Kidney tubule cell (primary cell): ENCODE measurements around the gene KCNG2.
A peak's percentile ranks its signal among the peaks of the same experiment; 100 is the strongest.
"Not testable (repeated sequence)": the region's sequence is repeated elsewhere in the genome, so short reads cannot be mapped to it uniquely, and the experiment has no call there.

Source experiments
- DNase-seq: peaks from one replicate; pipeline ENCODE4 v3.0.0-alpha.2; 2018; ENCODE audit warnings: low spot score

KCNG2 gene

DNA sequence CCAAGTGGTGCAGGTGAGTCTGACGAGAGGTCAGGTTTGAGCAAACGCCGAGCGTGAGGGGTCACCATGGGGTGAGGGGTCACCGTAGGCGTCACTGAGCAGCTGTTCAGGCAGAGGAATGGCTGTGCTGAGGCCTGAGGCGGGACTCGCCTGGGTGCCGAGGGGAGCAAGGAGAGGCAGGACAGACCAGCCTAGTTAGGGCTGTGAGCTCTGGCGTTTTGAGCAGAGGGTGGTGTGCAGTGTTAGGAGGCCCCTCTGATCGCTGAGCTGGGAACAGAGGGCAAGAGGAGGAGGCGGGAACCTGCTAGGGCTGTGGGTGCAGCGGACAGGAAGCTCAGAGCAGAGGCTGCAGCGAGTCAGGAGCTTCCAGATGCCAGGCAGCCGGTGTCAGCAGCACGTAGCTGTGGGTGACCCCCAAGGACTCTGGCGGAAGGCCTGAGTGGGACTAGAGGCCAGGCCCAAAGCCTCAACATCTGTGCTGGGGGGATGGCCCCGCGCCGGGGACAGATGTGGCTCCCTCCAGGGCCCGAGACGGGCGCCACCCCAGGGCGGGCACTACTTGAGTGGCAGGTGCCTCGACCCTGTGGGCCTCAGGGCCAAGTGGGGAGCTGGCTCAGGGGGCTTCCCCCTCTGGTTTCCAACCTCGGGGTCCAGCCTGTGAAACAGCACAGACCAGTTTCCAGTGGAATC, 55.7 kb downstream of the KCNG2 start:
- no peak for DNase-seq

DNA sequence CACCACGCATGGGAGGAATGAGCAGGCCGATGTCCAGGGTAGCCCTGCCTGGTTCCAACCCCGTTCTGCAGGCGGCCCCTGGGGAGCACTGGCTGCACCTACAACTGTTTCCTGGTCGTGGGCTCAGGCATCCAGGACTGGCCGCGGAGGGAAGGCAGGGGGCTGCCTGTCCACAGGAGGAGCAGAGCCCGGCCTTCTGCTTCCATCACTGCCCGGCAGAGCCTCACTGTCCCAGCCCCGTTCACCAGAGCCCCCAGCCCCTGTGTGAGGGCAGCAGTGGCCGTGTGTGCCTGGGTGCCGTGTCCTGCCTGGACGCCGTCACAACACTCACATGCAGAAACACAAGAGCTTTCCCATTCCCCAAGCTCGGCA, 56.2 kb downstream of the KCNG2 start:
- no peak for DNase-seq

- DNase-seq = no peak
These were observed 57.6 kb downstream of the KCNG2 start for GRCh38 chr18:79855147-79855933.

GRCh38 chr18:79856119-79857007, 58.6 kb downstream of the KCNG2 start:
- DNase-seq = peak; percentile 15

DNA sequence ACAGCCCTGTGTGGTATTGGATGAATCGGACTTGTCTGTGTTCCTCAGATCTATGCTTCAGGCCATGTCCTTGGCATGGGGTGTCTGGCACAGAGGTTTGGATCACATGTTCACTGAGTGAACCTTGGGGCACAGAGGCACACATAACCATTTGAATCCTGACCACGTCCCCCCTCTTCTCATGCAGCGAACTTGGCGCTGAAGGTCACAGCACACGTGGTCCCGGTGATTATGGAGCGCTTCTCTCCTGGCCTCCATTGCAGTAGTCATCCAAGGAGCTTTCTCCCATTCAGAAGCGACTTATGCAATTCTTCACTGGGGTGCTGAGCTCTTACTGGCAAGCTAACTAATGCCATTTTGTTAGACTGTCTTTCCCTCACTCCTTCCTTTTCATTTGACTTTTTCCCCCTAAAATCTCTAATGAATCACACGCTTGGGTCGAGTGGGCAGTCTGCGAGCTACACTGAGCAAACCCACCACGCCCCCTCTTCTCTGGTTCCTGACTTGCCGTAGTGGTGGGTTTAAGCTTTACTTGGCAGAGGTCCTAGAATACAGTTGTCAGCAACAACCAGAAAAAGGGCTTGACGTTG, 59.4 kb downstream of the KCNG2 start:
- DNase-seq = no peak

GRCh38 chr18:79859314-79859713, 61.6 kb downstream of the KCNG2 start:
- DNase-seq = no peak

GRCh38 chr18:79861687-79862086, 63.9 kb downstream of the KCNG2 start:
- no peak for DNase-seq

DNA sequence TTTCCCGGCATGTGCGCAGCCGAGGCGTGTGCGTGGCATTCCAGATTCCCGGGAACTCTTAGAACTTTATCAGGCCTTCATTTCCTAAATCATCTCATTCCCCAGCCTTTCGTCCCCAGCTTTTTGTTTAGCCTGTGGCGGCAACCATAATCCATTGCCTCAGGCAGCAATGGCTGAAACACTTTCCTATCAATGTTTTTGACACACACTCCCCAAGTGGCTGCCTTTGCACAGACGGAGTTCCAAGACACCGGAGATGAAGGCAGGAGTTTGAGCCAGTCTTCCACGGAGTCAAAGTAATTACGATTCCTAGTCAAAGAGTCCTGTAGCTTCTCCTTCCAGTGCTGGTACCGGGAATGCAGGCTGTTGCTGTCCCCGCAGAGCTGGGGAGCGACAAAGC, 64.8 kb downstream of the KCNG2 start:
- DNase-seq = no peak

DNA sequence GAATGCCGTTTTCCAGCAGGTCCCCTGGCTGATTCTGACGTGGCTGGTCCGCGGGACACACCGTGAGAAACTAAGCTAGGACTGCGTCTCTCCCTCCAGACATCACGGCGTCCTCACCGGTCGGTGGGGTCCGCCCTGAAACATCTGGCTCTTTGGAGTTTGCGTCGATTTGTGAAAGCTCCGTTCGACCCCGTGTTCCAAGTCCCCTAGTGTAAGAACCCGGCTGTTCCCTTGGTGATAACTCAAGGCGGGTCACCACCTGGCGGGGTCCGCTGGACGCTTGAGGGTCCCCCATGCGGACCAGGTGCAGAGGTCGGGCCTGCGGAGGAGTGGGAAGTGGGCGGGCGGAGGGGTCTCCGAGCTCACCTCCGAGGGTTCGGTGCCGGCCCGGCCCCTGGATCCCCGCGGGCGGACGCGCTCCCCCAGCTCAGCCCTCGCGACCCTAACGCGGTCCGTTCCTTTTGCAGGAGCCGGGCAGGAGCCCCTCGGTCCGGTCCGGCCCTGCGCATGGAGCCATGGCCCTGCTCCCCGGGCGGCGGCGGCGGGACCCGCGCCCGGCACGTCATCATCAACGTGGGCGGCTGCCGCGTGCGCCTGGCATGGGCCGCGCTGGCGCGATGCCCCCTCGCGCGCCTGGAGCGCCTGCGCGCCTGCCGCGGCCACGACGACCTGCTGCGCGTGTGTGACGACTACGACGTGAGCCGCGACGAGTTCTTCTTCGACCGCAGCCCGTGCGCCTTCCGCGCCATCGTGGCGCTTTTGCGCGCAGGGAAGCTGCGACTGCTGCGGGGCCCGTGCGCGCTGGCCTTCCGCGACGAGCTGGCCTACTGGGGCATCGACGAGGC, 65.6 kb downstream of the KCNG2 start:
- no peak for DNase-seq

DNA sequence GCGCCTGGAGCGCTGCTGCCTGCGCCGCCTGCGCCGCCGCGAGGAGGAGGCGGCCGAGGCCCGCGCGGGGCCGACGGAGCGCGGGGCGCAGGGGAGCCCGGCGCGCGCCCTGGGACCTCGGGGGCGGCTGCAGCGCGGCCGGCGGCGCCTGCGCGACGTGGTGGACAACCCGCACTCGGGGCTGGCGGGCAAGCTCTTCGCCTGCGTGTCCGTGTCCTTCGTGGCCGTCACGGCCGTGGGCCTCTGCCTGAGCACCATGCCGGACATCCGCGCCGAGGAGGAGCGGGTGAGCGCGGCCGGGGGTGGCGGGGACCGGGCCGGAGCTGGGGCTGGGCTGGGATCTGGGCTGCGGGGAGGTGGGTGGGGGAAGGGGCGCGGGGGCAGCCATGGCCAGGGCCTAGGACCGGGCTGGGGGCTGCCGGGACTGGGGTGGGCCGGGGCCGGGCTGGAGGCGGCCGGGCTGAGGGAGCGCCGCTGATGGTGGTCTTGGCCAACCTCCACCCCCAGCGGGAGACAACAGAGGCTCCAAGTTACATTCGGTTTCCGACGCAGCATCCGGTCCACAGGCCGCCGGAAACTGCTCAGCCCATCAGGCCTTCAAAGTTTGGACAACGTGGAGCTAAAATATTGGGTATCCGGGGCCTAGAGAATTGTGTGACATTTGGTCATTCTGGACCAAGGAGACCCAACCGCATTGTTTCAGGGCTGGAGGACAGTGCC, 66.4 kb downstream of the KCNG2 start:
- no peak for DNase-seq

GRCh38 chr18:79864955-79865354, 67.2 kb downstream of the KCNG2 start:
- DNase-seq = not testable (repeated sequence)

DNA sequence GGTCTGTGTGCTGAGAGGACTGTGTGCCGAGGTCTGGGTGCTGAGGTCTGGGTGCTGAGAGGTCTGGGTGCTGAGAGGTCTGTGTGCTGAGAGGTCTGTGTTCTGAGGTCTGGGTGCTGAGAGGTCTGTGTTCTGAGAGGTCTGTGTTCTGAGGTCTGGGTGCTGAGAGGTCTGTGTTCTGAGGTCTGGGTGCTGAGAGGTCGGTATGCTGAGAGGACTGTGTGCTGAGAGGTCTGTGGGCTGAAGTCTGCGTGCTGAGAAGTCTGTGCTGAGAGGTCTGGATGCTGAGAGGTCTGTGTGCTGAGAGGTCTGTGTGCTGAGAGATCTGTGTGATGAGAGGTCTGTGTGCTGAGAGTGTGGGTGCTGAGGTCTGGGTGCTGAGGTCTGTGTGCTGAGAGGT, 68.2 kb downstream of the KCNG2 start:
- DNase-seq = not testable (repeated sequence)

GRCh38 chr18:79866889-79867574, 69.3 kb downstream of the KCNG2 start:
- peak; percentile 46 for DNase-seq

DNA sequence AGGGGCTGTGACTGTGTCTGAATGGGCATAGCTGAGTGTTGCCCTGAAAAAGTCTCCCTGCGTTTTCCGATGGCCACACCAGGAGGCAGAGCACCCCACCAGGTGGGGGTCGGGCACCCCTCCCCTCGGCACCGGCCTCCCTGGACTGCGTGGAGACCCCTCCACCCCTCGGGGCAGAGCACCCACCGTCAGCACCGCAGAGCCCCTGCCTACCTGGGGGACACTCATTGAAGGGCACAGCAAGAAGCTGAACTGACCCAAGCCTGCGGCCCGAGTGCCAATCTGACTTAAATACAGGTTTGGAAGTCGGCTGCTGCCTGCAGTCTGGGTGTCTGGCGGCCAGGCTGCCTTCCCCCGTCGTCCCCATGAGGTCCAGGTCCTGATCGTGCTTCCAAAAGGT, 69.9 kb downstream of the KCNG2 start:
- DNase-seq = no peak

DNA sequence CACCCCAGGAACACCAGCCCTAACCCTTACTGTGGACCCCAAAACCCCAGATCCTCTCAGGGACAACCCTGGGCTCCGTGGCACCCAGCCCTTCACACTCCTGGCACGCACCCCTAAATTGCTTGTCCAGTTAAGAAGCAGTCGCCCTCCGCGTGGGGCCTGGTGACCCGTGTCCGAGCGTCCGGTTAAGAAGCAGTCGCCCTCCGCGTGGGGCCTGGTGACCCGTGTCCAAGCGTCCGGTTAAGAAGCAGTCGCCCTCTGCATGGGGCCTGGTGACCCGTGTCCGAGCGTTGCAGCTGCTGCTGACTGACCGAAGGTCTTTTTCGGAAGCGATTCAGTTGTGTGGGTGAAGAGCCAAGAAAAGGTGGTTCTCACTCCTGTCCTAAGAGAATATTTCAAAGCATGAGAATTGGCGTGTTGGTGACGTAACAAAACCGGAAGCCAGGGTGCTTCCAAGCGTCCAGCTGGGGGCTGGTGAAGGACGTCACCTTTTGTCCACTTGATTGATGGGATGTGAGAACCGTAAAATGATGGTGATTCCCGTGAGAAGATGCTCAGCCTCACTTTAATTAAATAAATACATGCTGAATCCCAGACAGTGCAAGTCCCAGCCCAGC, 70.5 kb downstream of the KCNG2 start:
- peak; percentile 22 for DNase-seq

DNA sequence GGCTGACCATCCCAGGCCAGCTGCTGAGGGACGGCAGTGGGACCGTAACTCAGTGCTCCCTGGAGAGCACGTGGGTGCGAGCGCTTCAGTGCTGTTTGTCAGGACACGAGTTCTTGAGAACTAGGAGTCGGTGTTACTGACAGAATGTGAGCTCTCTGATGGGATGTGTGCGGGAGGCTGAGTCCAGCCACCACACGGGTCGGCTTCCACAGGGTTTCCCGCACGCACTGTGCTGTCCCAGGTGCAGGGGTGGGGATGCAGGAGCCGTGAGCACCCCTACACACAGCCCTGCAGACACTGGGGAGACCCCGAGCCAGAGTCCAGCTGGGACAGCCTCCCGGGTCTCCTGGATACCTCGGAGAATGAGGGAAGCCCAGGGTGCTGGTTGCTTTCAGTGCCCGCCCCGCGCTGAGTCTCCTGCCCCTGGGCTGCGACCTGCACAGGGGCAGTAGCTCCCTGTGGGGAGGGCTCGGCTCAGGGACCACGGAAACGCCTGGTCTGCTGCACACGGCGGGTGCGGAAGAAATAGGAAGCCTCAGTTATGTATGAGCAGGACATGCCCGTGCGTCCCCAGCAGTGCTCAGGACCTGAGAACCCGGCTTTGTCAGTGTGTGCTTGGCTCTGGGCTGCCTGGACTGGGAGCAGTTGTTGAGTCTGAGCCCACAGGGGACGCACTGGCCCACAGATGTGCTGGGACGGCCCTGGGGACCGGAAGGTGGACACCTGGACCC, 71.2 kb downstream of the KCNG2 start:
- no peak for DNase-seq

DNA sequence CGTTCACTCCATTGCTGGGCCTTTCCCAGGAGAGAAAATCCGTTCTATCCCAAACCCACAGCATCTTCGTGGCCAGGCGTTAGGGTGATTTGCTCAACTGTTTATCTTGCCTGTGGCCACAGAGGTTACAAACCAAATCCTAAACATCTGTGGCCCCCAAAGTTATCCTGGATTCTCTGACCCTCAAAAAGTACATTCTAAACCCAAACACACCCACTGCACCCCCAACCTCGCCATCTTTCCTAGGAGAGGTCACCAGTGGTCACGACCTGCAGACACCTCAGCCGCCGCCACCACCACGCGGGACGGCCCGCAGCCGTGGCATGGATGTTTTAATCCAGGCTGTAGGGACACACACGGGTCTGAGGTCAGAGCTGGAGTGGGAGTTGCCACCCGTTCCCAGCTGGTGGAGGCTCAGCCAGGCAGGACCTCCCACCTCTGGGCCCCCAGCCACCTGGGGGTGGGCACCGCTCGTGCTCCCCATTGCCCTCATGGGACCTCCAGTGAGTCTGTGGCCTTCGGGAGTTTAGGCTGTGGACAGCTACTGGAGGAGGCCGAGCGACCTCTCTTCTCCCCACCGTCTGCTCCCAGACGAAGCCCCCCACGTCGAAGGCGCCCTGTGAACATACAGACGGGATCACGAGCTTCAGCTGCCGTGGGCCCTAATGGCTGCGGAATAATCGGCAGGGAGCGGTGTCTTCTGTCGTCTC, 72.0 kb downstream of the KCNG2 start:
- no peak for DNase-seq

GRCh38 chr18:79870301-79871025, 72.7 kb downstream of the KCNG2 start:
- DNase-seq = no peak
